Activated gamma-delta T cell treated with anti-CD3 and anti-CD28 coated beads, Interleukin-2, amount 50 U/mL, for 16 hours (primary cell): ENCODE data around the gene FOXP1.
"Not testable (repeated sequence)": the region's sequence is repeated elsewhere in the genome, so short reads cannot be mapped to it uniquely, and the experiment has no call there.

ENCODE experiments used
- DNase-seq: peaks from one replicate; pipeline ENCODE4 v3.0.0-alpha.2; 2020; ENCODE audit warnings: low read depth

FOXP1 gene

DNA sequence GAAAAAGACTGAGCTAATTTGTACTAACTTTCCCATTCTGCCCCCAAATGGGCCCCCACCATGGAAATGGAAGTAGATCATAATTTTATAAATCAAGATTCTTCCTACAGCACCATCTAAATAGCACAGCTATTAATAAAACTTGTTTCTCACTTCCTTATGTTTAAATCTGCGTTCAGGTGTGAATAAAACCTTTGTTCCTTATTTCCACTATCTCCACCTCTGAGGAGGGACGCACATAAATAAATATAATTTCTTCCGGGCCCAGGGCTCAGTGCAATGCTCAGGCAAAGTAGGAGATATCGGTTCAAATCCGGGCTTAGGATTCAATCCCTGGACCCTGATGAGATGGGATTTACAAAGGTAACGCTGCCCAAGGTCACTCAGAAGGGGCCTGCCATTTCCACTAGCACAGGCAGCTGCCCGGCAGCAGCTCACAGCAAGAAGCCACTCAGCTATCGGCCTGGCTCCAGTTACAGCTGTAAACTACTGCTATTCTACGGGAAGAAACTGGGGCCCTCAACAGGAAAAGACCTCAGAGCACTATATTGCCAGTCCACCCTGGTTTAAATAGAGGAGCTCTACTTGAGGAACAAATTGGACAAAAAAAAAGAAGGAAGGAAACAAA is 52.5 kb downstream of the FOXP1 start:
- DNase-seq = no peak

DNA sequence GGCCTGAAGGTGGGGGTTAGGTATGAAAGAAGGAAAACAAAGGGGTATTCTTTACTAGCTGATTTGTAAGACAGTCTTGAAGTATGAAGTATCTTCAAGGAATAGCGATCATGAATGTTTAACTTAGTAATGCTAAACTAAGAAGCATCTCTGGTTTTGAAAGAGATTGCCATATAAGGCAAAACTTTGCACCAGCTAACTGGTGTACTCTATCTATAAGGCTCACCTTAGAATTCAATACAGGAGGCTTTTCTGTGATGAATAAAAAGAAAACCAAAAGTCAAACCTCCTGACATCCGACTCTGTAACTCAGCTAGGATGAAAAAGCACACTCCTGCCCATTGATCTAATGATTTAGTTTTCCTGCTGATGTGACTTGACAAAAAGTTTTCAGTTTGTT is 54.7 kb downstream of the FOXP1 start:
- DNase-seq = no peak

DNA sequence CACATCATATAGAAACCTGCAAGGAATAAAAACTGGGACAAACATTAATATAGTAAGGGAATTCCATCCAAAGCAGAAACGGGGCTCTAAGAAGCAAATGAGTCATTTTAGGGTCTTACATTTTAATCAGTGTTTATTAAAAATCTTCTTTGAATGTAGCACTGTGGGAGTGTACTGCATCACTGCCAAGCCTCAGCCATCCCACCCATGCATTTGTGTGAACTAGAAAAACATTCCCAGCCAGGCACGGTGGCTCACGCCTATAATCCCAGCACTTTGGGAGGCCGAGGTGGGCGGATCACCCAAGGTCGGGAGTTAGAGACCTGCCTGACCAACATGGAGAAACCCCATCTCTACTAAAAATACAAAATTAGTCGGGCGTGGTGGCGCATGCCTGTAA is 57.1 kb downstream of the FOXP1 start:
- DNase-seq = not testable (repeated sequence)

DNA sequence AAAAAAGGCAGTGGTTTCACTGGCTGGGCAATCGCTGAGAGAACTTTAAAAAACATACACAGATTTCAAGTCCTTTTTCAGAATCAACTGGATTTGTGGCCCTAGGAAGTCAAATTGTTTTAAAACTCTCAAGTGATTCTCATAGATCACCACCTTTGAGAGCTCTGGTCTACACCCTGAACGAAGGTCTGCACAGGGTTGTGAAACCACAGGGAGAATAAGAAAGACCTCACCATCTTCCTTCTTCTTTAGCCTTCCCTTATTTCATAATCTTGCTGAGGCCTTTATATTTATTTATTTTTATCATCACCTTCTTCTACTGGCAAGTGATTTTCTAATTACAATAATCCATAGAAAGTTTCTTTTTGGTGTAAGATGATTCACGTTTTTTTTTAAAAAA is 58.1 kb downstream of the FOXP1 start:
- no peak for DNase-seq

DNA sequence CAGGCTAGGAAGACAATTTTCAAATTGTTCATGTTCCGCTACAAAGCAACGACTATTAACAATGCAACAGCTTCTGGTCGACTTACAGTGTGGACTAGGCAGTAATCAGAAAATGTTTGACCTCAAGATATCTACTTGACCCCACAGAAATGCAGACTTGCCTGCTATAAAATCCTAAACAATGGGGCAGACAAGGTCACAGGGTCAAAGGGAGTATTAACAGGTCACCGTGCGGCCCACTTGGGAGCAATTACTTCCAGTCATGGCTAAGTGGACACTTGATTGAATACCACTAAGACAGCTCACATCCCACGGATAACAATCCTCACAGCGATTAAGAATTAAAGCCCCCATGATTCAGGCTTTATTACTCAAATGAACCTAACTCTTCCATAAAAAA is 58.9 kb downstream of the FOXP1 start:
- no peak for DNase-seq

DNA sequence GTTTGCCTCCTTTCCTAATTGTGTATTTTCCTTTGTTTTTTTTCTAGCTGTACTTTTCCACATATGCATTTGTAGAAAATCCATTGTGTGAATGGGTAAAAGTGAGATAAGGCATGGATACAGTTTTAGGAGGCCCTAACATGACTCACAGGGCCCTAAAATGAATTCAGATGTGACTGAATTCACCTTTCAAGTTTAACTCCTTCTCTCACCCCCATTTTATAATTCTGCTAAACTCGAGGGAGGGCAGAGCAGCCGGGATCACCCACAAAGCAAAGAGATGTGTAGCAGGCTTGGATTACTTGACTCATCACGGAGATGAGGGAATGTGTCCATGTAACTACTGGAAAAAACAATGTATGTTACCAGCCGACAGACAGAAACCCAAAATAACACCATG is 59.9 kb downstream of the FOXP1 start:
- no peak for DNase-seq

DNA sequence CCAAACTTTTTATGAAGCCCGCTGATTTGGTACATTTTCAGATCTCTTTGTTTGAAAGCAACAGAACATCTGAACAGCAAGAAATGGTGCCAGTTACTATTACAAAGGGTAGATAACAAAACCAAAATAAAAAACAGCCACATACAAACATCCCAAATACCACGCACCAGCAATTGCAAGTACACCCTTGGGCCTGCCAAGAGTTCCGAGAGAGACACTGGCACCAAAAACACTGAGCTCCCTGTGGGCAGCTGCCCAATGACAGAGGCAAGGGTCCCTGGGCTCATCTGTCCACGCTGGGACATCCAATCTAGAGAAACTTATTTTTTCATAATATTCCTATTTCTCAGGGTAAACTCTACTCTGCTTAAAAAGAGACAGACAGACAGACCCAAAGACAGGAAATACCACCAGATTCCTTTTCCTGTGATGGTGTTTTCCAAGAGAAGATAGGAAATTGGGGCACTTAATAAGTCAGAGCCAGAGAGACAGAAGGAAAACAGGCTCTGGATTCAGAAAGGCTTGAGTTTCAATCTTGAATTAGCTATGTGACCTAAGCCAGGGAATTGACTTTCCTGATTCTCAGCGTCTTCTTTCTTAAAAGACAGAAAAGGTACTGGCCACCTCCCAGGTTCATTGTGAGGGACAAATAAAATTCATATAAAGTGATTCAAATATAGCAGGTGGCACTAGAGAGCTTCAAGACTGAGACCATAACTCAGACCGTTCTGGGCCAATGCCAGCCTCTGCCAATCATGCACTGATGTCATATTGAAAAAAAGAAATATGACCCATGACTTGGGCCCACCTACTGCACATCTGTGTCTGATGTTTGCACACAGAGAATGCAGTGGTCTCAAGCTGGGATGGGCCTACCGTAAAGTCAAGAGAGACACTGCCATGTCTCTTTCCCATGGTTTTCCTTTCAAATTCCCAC is 61.3 kb downstream of the FOXP1 start:
- no peak for DNase-seq

DNA sequence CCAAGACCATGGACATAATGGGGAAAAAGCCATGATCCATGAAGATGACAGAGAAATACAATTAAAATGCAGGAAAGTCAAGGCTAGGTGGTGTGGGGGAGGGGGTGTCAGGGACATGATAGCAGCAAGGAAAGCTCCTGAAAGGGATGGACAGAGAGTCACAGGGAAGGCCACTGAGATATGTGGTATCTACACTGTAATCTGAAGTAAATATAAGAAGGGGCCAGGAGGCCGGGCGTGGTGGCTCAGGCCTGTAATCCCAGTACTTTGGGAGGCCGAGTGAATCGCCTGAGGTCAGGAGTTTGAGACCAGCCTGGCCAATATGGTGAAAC is 62.5 kb downstream of the FOXP1 start:
- DNase-seq = no peak

DNA sequence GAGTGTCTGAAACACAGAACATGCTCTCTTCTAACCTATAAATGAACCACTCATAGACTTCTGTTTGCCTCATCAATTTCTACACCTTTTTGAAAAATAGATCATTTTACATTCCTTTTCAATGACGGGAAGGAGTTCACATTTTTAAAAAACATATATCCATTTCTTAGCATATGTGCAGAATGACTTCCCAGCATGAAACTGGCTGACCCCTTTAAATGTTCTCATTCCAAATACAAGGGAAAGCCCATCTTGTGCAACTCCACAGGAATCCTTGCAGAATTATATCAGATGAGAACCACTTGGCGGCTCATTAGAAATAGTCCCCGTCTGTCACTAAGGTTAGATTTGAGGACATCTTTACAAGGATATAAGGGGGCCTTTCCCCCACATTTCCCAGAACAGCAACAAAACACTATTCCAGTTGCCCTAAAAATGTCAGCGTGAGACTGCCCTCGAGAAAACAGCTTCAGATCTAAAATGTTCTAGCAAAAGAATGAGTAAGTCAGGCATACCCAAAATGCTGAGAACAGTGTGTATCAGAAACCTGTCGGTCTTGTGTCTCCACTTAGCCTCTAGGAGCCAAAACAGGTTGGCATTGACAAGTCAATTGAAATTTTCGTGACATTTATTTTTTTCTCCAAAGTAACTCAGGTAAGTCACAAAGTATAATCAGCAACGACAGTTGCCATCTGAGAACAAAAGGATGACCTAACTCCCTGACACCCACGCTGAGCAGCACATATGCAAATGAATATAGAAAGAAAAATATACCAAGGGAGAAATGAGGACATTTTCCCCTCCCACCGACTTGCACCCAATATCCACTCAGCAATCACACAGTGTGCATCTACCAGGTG is 63.1 kb downstream of the FOXP1 start:
- DNase-seq = no peak

DNA sequence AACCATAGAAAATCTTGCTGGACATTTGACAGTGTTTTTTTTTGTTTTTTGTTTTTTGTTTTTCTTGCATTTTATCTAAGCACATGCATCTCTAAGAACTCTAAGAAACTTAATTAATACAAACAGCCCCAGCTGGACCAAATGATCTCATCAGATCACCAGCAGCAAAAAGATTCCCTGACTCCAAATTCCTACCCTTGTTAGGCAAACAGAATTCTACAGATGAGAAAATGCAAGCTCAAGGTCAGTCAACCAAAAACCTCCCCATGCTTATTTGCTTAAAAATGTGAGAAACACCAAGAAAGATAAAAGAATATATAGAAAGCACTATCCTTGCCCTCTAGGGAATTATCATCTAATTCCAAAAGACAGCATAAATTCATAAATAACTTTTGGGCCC is 65.4 kb downstream of the FOXP1 start:
- DNase-seq = no peak

DNA sequence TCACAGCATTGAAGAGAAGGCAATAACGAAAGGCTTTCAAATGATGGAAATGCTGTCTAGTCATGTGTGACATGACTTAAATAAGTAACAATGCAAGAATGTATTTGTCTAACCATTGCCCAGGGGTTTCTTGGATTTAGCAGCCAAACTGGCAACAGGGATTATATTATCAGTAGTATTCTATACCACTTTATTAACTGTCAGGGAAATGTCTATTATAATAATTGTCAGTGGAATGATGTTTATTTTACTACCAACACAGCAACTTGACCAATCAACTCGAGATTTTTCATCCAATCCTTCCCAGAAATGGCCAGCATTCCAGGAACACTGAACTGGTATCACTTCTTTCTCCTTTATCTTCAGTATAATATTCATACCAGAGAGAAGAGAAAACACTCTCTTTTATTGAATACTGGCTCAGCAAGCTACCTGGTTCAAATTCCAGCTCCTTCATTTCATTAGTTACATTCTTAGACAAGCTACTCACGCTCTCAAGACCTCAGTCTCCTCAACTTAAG is 66.2 kb downstream of the FOXP1 start:
- DNase-seq = no peak

DNA sequence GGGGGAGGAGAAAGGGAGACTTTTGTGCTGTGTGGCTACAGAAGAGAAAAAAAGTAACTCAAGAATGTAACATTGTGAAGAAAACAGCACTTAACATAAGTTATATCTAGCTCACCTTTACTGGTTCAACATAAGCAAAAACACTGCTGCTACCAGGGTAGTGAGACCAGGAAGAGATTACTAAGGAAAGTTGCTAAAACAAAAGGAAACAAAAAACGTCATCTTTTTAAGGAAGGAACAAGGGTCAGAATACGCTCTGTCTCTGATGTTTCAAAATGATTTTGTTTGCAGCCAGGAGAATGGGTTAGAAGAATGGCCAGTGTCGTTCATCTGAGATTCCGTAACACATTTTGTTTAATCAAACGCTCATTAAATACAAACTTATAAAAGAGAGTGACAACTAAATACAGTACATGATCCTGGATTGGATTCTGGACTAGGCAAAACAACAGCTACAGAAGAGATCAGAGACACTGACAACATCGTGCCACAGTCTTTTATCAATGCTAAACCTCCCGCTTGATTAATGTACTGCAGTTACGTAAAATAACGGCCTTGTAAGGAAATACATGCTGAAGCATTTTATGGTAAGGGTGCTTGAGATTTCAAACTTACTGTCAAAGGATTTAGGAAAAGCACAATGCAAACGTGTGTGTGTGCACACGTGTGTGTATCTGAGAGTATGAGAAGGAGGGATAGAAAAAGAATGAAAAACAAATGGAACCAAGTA is 67.7 kb downstream of the FOXP1 start:
- no peak for DNase-seq

DNA sequence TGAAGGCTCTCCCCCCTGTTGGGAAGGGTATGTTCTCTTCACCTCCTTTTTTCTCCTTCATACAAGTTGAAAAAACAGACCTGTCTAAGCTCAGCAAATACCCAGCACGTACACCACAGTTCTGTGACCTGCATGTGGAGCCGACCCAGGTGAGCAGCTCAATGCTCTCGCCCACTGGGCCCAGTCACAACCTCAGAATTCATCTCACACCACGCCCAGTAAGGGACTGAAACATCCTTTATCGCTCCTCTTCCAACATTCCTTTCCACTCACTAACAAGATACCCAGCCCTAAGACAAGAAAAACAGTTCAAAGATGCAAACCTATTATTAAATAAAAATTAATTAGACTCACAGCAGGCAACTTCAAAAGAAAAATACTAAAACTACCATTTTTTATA is 68.9 kb downstream of the FOXP1 start:
- no peak for DNase-seq

DNA sequence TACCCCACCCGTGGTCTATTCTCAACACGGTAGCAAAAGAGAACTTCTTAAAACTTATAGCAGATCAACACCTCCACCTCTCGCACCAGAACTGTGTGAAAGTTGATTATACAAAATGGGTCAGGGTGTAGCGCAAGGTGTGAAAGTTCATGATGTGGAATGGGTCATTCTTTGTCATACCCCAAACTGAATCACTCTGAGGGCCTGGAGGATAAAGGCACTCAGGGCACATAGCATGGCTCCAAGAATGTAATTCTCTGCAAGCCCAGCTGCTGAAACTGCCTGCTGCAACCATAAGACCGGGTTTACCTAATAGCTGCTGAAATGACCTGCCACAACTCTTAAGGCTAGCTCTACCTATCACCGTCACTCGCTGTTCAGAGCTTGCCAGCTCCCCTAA is 70.0 kb downstream of the FOXP1 start:
- DNase-seq = no peak

DNA sequence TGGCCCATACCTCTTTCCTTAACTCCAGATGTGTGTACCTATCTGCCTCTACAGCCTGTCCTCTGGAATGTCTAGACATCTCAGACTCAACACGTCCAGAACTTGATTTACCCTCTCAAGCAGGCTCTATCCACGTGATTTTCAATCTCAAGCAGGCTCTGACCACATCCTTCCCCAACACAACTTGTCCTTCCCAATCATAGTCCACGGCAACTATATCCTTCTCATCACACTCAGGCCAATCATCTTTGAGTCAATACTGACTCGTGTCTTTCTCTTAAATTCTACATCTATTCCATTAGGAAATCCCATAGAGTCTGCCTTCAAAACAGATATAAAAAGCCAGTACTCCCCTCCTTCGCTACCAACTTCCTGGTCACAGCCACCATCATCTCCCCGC is 70.4 kb downstream of the FOXP1 start:
- DNase-seq = no peak

DNA sequence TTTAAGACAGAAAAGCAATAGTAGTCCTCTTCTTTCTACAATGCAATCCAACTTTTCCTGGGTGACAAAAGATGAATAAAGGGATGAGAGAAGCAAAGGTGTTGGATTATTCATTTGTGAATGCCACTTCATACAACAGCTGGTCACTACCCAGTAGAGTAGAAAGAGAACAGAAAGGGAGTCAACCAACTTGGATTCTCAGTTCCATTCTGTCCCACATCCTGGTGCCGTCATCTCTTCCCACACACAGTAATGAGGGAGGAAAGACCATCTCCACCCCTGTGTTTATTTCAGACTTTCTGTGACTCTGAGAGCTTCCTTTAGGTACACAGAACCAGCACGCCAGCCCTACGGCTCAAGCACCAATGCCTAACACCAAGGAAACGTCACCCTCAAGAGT is 71.0 kb downstream of the FOXP1 start:
- DNase-seq = no peak

DNA sequence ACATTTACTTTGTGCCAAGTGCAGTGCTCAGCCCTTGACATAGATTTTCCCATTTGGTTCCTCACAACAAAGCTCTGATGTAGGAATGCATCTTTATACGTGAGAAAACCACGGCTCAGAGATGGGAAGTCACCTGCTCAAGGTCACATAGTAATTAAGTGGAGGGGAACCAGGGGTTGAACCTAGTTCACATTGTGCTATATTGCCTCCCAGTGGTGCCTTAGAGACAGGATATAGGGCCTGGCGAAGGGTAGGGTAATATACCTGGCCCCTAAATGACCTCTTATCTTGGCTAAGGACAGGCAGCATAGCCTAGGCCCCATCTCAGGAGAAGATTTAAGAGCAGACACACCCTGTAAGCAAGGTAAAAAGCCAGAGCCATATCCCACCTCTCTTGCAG is 71.5 kb downstream of the FOXP1 start:
- DNase-seq = peak; percentile 14

DNA sequence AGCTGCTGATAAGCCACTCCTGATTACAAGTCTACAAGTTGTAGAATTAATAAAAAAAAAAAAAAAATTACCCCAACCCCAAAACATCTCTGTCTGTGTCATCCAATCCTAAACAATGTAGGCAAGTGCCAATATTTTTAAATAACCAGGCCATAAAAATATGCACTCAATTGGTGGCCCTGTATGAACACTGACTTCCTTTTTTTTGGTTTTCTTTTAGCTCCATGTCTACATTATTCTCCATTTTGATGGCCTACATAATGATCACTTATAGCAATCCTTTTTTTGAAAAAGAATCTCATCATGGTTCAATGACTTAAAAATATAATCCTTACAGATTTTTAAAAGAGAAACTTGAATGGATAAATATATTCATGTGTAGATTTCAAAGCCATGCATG is 72.1 kb downstream of the FOXP1 start:
- no peak for DNase-seq

DNA sequence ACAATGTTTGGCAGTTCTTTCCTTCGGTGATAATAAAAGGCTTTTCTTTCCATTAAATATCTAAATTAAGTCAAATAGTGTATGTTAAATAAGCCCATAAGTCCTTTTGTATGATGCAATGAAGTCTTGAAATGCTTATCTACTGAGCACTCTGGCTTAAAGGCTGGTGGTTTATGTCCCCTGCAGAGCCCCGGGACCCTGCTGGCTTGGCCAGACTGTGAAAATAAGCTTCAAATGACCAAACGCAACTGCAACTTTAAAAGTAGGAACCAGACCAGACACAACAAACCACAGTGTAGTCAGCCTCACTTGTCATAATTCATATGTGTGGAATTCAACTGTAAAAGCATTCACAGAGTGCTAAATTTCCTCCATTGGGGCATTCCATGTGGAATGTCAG is 72.5 kb downstream of the FOXP1 start:
- no peak for DNase-seq

DNA sequence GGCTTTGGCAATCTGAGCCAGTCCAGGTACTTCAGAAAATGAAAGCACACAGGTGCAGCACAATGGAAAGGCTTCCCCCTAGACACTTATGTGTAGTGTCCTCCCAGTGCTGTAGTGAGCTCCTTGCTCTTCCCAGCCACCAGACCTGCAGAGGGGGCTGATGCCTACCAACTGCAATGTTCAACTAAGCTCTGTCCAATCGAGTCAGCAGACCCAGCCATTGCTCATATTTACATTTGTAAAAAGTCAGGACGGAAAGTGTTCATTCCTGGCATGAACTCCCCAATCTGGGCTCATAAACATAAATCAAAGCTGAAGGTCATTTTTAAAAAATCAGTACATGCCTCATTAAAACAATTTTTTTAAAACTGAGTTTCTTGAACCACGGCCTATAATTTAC is 73.0 kb downstream of the FOXP1 start:
- DNase-seq = no peak

DNA sequence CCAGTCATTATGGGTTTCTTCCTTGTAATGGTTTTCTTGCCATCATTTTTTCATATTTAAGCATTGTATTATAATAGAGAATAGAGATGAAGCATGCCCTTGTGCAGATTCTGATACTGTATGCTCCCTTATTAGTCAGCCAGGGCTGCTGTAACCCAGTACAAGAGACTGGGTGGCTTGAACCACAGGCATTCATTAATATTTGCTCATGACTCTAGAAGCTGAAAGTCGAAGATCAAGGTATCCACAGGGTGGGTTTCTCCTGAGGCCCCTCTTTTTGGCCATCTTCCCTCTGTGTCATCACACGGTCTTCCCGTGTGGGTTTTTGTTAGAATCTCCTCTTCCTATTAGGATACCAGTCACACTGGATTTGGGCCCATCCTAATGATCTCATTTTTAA is 74.5 kb downstream of the FOXP1 start:
- DNase-seq = no peak

DNA sequence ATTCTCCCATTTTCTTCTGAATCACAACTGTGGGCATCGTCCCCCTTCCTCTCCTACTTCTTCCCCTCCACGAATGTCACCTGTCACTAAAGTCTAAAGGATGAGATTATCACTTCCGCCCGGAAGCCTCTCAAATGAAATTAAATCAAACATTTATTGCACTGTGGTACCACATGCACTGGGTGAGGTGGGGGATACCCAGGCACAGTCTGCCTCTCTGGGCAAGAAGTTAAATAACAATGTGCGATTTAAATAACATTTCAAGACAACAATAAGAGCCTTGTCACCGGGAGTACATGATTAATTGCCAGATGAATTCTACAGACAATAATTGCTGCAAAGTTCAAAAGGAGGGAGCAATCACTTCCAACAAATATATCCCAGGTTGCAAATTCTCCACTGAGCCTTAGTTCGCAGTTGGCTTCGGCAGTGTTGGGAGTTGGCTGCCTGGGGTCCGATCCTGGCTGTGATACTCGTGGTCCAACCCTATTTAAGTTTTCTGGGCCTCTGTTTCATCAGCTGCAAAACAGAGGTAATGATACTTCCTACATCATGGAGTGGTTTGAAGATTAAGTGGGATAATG is 77.7 kb downstream of the FOXP1 start:
- DNase-seq = no peak
